NB4 (cell line): Measurements from ENCODE around the gene BBX.

Source experiments
- CTCF ChIP-seq: IDR thresholded peaks from one replicate; pipeline ENCODE4 v1.5.1; 2012; ENCODE audit warnings: low read depth, low read length
- MYC ChIP-seq: IDR thresholded peaks from 2 replicates; pipeline ENCODE4 v1.6.1; 2011; ENCODE audit warnings: low read depth, low read length

- TF ChIP-seq CTCF: no peak
- TF ChIP-seq MYC: no peak
Measured at GRCh38 chr3:107663266-107663665, 140.5 kb downstream of the BBX start.
